Stimulated activated CD4-positive, alpha-beta T cell treated with anti-CD3 and anti-CD28 coated beads, Interleukin-15, amount 100 ng/mL, for 24 hours (primary cell): ENCODE measurements around the gene OTUB2.

Source experiments
- DNase-seq: peaks from one replicate; pipeline ENCODE4 v3.0.0-alpha.2; 2020

The OTUB2 gene

GRCh38 chr14:94026173-94026888 is at the start of gene OTUB2:
Gene OTUB2 (plus strand): TSS chr14:94026340. CDS start chr14:94026538, 198 bp downstream.
- peak; percentile 97 for DNase-seq

- DNase-seq: peak; percentile 55
Measured at GRCh38 chr14:93976477-93977057, 49.6 kb upstream of the OTUB2 start, which contains the start of gene ASB2. Gene ASB2 (minus strand): TSS chr14:93976570. CDS start chr14:93964539, 12,031 bp downstream.

GRCh38 chr14:93977171-93977570 is 49.0 kb upstream of the OTUB2 start:
- no peak for DNase-seq

GRCh38 chr14:93977790-93978581 is 48.2 kb upstream of the OTUB2 start:
- DNase-seq: peak; percentile 84

GRCh38 chr14:93978735-93979134 is 47.4 kb upstream of the OTUB2 start:
- DNase-seq: no peak

GRCh38 chr14:93980456-93981201 is 45.5 kb upstream of the OTUB2 start:
- no peak for DNase-seq

GRCh38 chr14:93981316-93982229 is 44.6 kb upstream of the OTUB2 start:
- DNase-seq: no peak

- DNase-seq: no peak
Measured at GRCh38 chr14:93982230-93983007, 43.7 kb upstream of the OTUB2 start.

- no peak for DNase-seq
Measured at GRCh38 chr14:93984070-93984469, 42.1 kb upstream of the OTUB2 start.

- no peak for DNase-seq
Measured at GRCh38 chr14:93984987-93985410, 41.1 kb upstream of the OTUB2 start.

- no peak for DNase-seq
Measured at GRCh38 chr14:93986955-93987354, 39.2 kb upstream of the OTUB2 start.

GRCh38 chr14:93987376-93987775 is 38.8 kb upstream of the OTUB2 start:
- DNase-seq: no peak

GRCh38 chr14:93987815-93988476 is 38.2 kb upstream of the OTUB2 start:
- DNase-seq: no peak

- no peak for DNase-seq
Measured at GRCh38 chr14:93989939-93990338, 36.2 kb upstream of the OTUB2 start.

- no peak for DNase-seq
Measured at GRCh38 chr14:93991212-93991611, 34.9 kb upstream of the OTUB2 start.

GRCh38 chr14:93991649-93992048 is 34.5 kb upstream of the OTUB2 start:
- DNase-seq: no peak

GRCh38 chr14:93993382-93993781 is 32.8 kb upstream of the OTUB2 start:
- no peak for DNase-seq

- DNase-seq: peak; percentile 81
Measured at GRCh38 chr14:93994919-93995682, 31.0 kb upstream of the OTUB2 start.

GRCh38 chr14:93996130-93996695 is 29.9 kb upstream of the OTUB2 start:
- no peak for DNase-seq
